GM21529 (cell line): ENCODE results near the gene CRTC3.
"Not testable (repeated sequence)": the region's sequence is repeated elsewhere in the genome, so short reads cannot be mapped to it uniquely, and the experiment has no call there.

Experiments
- ATAC-seq: cut with Tn5 transposase; IDR thresholded peaks from one replicate; pipeline ENCODE4 v1.9.1; 2021; ENCODE audit not compliant: unreplicated experiment

CRTC3 gene

GRCh38 chr15:90648137-90649070 is 118.7 kb downstream of the CRTC3 start:
- ATAC-seq, result peak; percentile 59

DNA sequence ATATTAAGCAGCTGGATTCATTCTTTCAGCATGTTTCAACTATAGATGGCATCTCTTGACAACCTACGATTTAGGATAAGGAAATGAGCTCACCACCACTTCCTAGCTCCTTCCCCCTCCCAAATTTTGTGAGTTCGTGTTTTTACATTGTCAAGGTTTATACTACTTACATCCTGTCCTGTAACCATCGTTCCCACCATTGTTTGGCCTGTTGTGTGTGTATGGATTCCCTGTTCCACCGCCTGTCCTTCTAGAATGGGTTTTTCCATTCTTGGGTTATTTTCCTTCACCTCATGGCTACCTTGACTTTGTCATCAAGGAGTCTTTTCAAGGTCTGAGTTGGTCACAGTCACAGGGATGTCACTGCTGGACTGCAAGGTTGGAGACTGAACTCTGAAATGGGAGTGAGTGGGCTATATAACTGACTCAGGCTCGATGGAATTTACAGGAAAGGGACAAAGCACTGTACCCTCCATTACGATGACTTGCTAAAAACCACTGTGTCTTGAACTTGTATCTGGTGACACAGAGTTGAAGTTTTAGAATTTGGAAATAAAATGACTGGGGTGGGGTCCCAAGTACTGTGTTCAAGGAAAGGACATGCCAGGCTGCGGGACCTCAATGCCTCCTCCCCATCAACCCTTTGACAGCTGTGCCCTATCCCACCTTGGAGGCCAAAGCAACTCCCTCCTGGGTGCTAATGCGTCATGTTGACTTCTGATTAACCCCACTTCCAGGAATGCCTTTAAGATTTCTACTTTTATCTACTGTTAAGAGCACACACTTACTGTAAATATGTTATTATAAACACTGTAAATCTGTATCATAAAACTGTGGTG is 120.6 kb downstream of the CRTC3 start:
- ATAC-seq, result no peak

DNA sequence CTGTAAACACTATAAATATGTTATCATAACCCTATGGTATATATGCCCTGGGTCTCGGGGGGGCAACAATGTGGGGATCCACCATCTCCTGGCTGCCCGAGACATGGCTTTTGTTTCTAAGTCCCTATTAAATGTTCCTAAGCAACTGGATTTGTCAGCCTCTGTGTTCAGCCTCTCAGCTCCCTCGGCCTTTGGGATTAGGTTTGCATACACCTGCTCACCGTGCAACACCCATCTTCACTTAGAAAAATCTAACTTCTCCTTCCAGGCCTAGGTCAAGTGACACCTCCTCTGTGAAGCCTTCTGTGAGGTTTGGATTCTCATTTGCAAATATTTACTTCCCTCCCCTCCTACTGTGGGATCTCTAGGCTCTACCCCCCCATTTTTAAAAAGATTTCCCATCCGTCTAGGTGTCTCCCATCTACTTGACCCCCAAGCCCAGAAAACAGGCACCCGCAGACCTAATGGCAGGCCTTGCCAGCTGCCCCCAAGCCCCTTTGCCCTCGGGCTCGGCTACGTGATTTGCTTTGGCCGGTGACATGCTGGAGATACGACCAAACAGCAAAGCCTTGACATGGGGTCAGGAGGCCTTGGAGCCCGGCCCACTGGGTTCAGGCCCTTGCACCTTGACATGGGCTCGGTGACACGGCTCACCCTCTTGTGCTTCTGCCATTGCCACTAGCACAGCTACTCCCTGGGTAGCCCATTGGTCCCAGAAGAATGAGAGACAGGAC is 121.4 kb downstream of the CRTC3 start:
- no peak for ATAC-seq

GRCh38 chr15:90654233-90655136 is 124.8 kb downstream of the CRTC3 start:
- no peak for ATAC-seq

- peak; percentile 32 for ATAC-seq
These were observed 127.9 kb downstream of the CRTC3 start for GRCh38 chr15:90657520-90658172.

- ATAC-seq, result no peak
These were observed 129.8 kb downstream of the CRTC3 start for GRCh38 chr15:90659481-90659880.

DNA sequence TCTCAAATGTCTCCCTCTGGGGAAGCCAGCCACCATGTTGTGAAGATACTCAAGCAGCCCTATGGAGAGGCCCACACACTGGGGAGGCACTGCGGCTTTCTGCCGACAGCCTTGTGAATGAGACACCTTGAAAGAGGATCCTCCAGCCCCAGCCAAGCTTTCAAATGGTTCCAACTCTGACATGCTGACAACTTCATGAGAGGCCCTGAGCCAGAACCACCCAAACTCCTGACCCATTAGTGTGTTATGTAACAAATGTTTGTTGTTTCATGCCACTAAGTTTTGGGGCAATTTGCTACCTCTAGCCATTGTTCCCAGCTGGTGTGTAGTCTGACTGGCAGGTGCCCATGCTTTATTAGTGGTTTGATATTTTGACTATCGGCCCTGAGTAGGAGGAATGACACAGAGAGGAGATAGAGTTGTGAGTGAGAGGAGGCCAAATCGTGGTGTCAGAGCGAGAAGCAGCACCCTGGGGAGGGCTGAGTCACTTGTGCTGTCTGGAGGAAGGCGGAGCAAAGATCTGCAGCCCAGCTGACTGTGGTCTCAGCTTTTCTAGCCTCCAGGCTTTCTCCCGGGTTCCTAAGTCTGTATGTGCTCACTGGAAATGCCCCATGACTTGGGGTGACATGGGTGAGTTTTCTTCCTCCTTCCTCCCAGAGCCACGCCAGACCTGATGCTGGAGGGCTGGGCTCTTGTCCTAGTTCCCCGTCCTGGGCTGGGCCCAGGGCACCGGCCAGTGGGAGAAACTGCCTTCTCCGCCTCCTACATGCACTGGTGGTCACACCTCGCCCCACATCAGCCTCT is 130.7 kb downstream of the CRTC3 start:
- ATAC-seq, result peak; percentile 69

DNA sequence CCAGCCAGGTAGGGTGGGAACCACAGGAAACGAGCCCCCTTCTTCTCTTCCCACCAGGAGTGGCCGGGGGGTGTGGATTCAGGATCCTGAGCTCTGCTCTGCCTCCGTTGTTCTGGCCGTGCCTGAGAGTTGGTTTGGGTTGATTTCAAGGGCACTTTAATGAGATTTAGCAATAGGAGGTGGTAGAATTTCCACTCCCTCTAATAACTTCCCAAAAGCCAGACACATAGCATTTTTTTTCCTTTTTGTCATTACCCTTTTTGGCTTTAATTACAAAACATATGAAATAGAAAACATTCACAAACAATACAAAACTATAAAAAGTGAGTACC is 131.2 kb downstream of the CRTC3 start:
- ATAC-seq, result not testable (repeated sequence)

GRCh38 chr15:90664081-90664461 is 134.3 kb downstream of the CRTC3 start:
- not testable (repeated sequence) for ATAC-seq

GRCh38 chr15:90664650-90665287 is 135.0 kb downstream of the CRTC3 start:
- ATAC-seq, result peak; percentile 1

GRCh38 chr15:90665288-90666134 is 135.8 kb downstream of the CRTC3 start:
- peak; percentile 57 for ATAC-seq

DNA sequence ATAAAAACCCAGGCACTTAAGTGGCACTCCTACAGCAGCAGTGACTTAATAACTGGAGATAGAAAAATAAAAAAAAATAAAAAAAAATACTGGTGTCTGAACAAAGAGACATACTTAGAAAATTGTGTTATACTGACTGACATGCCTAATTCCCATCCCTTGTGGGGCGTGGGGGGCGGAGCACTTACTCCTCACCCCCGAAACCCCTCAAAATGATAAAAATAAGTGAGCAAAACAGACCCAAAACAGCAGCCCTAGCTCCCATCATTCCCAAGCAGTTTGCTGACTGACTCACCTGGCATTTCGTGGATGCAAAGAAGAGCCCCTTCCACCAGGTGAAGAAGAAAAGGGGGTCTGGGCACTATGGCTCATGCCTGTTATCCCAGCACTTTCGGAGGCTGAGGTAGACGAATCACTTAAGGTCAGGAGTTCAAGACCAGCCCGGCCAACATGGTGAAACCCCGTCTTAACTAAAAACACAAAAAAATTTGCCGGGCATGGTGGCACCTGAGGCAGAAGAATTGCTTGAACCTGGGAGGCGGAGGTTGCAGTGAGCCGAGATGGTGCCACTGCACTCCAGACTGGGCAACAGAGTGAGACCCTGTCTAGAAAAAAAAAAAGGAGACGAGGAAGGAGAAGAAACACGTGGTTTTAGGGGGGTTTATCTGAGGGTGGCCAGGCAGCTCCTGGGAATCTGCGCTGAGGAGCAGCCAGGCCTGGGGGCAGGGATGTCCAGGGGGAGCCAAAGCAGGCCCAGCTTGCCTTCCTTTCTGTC is 136.6 kb downstream of the CRTC3 start:
- ATAC-seq, result no peak

DNA sequence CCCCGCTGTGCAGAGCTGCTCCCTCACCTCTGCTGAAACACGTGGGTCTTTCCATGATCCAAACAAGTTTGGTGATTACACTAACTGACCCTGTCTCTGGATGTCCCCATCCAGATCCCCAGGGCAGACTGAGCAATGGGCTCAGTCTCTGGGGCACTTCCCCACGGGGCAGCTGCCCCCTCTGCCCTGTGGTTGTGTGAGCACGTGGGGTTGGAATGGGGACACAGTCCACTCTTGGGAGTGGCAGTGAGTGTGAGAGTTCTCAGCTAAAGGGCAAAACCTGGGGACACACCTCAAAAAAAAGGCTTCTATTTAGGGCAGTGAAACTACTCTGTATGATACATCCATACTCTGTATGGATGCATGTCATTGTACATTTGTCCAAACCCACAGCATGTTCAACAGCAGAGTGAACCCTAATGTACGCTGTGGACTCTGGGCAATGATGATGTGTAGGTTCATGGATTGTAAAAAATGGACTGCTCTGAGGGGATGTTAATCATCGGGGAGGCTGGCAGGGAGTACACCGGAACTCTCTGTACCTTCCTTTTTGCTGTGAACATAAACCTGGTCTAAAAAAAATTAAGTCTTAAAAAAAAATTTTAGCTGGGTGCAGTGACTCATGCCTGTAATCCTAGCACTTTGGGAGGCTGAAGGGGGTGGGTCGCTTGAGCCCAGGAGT is 137.5 kb downstream of the CRTC3 start:
- ATAC-seq, result no peak

GRCh38 chr15:90667755-90668345 is 138.1 kb downstream of the CRTC3 start:
- ATAC-seq, result not testable (repeated sequence)

GRCh38 chr15:90670631-90671030 is 140.9 kb downstream of the CRTC3 start:
- ATAC-seq, result not testable (repeated sequence)

- no peak for ATAC-seq
These were observed 141.5 kb downstream of the CRTC3 start for GRCh38 chr15:90671216-90671615.
